Left lung (tissue), 10 donors: ENCODE results near the gene EZH1. TPM values are rescaled to one million over a fixed set of nuclear protein-coding genes. Genes with fewer than 3 reads are reported as not detected.
A peak's percentile ranks its signal among the peaks of the same experiment; 100 is the strongest.

Source experiments
- ATAC-seq: fragments of 200-7000 bp; cut with Tn5 transposase; one replicate; pipeline ENCODE4 v1.9.1; 2020; ENCODE audit warnings: moderate library complexity
- DNase-seq, 4 donors: peaks; one replicate each; pipeline ENCODE4 v3.0.0-alpha.2; 2013 to 2020
- H3K27ac ChIP-seq, 2 donors: fragments of 200-600 bp; sonication (generic) in 1 of 2; one replicate each; pipeline versions ENCODE4 v1.5.0 to v1.8.0; 2020 to 2021
- H3K27me3 ChIP-seq, 2 donors: fragments of 200-600 bp; sonication (generic) in 1 of 2; one replicate each; pipeline versions ENCODE4 v1.5.0 to v1.8.0; 2020 to 2021
- H3K36me3 ChIP-seq, 2 donors: fragments of 200-600 bp; sonication (generic) in 1 of 2; one replicate each; pipeline versions ENCODE4 v1.5.0 to v1.8.0; 2020 to 2021
- H3K4me1 ChIP-seq, 2 donors: fragments of 200-600 bp; one replicate each; pipeline ENCODE4 v1.8.0; 2021
- H3K4me3 ChIP-seq, 2 donors: fragments of 200-600 bp; sonication (generic) in 1 of 2; one replicate each; pipeline versions ENCODE4 v1.5.0 to v1.8.0; 2020 to 2021; ENCODE audit warnings: mild to moderate bottlenecking in 1 of 2
- H3K9me3 ChIP-seq, 2 donors: fragments of 200-600 bp; sonication (generic) in 1 of 2; one replicate each; pipeline versions ENCODE4 v1.5.0 to v1.8.0; 2020 to 2021
- intact Hi-C, 2 donors: fragments of 100-400 bp; cut with DNase I; formaldehyde crosslinking; loops; one replicate each; pipeline versions ENCODE4 v1.11.2 to v1.14.2; 2022
- polyA plus RNA-seq, 6 donors: library from polyadenylated mRNA; unstranded; fragments of 120-200 nt; gene quantifications; one replicate each; pipeline ENCODE4 v1.2.1, GENCODE V29; 2013; ENCODE audit not compliant: insufficient read length in 6 of 6
- total RNA-seq, 2 donors: library from RNA; stranded (reverse); fragmentation: NEBNext Ultra II Directional; extraction: Animal tissue kit (Norgen Biotek cat#: 25700); gene quantifications; one replicate each; pipeline ENCODE4 v1.2.1, GENCODE V29; 2021
- TF ChIP-seq, protein P1 (sequence below), 2 donors: fragments of 200-600 bp; sonication (generic) in 1 of 2; IDR thresholded peaks; one replicate each; pipeline versions ENCODE4 v1.5.0 to v1.8.0; 2021; ENCODE audit warnings: antibody characterized with exemption in 2 of 2
- donor health status: DM: no; HTN: yes; CAD: no.
- donor health status: DM: no; HTN: no; CAD: no.

Gene EZH1
- total and polyA plus RNA-seq, 8 donors: 31.5 to 45.9 (median 36.8) TPM

DNA sequence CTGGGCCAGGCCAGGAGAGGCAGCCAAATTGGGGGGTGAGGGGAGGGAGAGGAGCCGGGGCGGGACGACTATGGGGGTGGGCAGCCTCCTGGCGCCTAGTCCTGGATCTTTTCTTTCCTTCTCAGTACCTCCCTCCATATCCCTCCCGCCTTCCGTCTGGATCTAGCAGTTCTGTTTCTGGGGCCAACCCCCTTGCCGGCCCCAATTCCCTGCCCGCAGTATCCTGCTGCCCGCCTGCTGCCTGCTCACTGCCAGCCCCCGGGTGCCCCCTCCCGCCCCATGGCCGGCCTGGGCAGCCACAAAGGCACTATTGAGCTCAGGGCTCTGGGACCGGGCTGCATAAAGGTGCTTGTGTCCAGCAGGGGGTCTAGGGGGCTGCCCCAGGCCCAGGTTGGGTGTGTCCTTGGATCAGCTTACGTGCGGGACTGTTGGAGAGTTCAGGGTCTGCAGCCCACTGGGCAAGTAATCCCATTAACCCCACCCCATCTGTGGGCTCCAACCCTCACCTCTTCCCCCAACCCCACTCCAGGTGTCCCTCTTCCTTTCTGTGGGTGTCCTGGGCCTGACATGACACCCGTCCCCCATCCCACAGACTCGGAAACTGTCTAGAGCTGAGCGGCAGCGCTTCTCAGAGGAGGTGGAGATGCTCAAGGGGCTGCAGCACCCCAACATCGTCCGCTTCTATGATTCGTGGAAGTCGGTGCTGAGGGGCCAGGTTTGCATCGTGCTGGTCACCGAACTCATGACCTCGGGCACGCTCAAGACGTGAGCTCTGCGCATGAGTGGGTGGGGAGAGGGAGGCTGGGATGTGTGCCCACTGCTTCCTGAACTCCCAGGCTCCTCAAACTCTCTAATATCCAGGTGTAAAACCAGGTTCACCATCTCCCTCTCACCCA is 37.6 kb upstream of the EZH1 start:
- Histone ChIP-seq H3K4me1 (peaks cover 6 to 27% of the 10 kb centered on the region in 2 donors), H3K4me3 (no peak overlapping the region), H3K27ac (no peak overlapping the region), H3K27me3 (peaks cover 63 to 78% of the 10 kb centered on the region in 2 donors), H3K9me3 (no peaks in the 10 kb centered on the region), H3K36me3 (peaks cover 0 to 25% of the 10 kb centered on the region in 2 donors)
- no peak for ATAC-seq
- no peak for DNase-seq
- TF ChIP-seq, protein P1, sequence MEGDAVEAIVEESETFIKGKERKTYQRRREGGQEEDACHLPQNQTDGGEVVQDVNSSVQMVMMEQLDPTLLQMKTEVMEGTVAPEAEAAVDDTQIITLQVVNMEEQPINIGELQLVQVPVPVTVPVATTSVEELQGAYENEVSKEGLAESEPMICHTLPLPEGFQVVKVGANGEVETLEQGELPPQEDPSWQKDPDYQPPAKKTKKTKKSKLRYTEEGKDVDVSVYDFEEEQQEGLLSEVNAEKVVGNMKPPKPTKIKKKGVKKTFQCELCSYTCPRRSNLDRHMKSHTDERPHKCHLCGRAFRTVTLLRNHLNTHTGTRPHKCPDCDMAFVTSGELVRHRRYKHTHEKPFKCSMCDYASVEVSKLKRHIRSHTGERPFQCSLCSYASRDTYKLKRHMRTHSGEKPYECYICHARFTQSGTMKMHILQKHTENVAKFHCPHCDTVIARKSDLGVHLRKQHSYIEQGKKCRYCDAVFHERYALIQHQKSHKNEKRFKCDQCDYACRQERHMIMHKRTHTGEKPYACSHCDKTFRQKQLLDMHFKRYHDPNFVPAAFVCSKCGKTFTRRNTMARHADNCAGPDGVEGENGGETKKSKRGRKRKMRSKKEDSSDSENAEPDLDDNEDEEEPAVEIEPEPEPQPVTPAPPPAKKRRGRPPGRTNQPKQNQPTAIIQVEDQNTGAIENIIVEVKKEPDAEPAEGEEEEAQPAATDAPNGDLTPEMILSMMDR (IDR thresholded peaks at IDR 0.05): no peak
- intact Hi-C loops: no loop called here

GRCh38 chr17:42781639-42782165 is 36.9 kb upstream of the EZH1 start:
- ATAC-seq: no peak
- TF ChIP-seq, protein P1 (IDR thresholded peaks at IDR 0.05): no peak
- peaks cover 6 to 27% of the 10 kb centered on the region in 2 donors for H3K4me1 ChIP-seq
- intact Hi-C loops: no loop called here
- H3K4me3 ChIP-seq: no peak overlapping the region
- peaks cover 0 to 33% of the 10 kb centered on the region in 2 donors for H3K36me3 ChIP-seq
- H3K27ac ChIP-seq: no peak overlapping the region
- DNase-seq: no peak
- H3K27me3 ChIP-seq: peaks cover 62 to 71% of the 10 kb centered on the region in 2 donors
- H3K9me3 ChIP-seq: no peaks in the 10 kb centered on the region

DNA sequence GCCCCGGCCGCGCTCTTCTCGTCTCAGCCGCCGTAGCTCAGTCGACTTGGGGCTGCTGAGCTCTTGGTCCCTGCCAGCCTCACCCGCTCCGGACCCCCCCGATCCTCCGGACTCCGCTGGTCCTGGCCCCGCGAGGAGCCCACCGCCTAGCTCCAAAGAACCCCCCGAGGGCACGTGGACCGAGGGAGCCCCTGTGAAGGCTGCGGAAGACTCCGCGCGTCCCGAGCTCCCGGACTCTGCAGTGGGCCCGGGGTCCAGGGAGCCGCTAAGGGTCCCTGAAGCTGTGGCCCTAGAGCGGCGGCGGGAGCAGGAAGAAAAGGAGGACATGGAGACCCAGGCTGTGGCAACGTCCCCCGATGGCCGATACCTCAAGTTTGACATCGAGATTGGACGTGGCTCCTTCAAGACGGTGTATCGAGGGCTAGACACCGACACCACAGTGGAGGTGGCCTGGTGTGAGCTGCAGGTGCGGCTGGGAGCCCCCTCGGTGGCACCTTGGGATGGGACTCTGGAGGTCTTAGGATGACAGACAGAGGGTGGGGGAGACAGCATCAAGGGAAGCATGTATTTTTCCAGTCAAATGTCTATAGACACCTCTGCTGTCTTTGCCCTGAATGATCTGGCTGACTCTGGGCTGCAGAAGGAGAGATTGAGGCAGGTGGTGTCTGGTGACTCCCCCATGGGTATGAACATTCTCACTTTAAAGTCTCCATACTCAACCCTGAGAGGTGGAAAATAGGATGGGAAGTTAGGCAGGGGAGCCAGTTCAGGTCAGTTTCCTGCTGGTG is 36.2 kb upstream of the EZH1 start:
- Histone ChIP-seq H3K27me3 (peaks cover 55 to 64% of the 10 kb centered on the region in 2 donors), H3K4me3 (peak overlapping the region in 1 of 2 donors; percentile 5), H3K36me3 (peaks cover 0 to 39% of the 10 kb centered on the region in 2 donors), H3K9me3 (no peaks in the 10 kb centered on the region), H3K4me1 (peaks cover 6 to 27% of the 10 kb centered on the region in 2 donors), H3K27ac (no peak overlapping the region)
- TF ChIP-seq, protein P1 (IDR thresholded peaks at IDR 0.05): no peak
- ATAC-seq (peak; percentile 10), DNase-seq (no peak)
- intact Hi-C loops: no loop called here

- peaks cover 6 to 26% of the 10 kb centered on the region in 2 donors for H3K4me1 ChIP-seq
- no peak within 1 kb of the TSS for H3K27ac ChIP-seq
- ATAC-seq (peak; percentile 47), DNase-seq (peak in 1 of 4 donors; percentile 78)
- H3K9me3 ChIP-seq: no peaks in the 10 kb centered on the region
- H3K36me3 ChIP-seq: peaks cover 0 to 48% of the 10 kb centered on the region in 2 donors
- peaks cover 47 to 56% of the 10 kb centered on the region in 2 donors for H3K27me3 ChIP-seq
- intact Hi-C loops: no loop called here
- peak within 1 kb of the TSS in 1 of 2 donors; percentile 5 for H3K4me3 ChIP-seq
- TF ChIP-seq, protein P1 (IDR thresholded peaks at IDR 0.05): no peak
Measured at GRCh38 chr17:42779936-42780850, 35.4 kb upstream of the EZH1 start, which contains the start of gene WNK4. WNK4 (plus strand) TSS chr17:42780610; CDS start chr17:42780699, 89 bp downstream.
